Measurements from ENCODE around the gene AP2A2. TPM values are rescaled to one million over a fixed set of nuclear protein-coding genes. Genes with fewer than 3 reads are reported as not detected.
A peak's percentile ranks its signal among the peaks of the same experiment; 100 is the strongest.

AP2A2 gene
- total RNA-seq, 1 experiment from 2014 or later: 39.4 TPM

DNA sequence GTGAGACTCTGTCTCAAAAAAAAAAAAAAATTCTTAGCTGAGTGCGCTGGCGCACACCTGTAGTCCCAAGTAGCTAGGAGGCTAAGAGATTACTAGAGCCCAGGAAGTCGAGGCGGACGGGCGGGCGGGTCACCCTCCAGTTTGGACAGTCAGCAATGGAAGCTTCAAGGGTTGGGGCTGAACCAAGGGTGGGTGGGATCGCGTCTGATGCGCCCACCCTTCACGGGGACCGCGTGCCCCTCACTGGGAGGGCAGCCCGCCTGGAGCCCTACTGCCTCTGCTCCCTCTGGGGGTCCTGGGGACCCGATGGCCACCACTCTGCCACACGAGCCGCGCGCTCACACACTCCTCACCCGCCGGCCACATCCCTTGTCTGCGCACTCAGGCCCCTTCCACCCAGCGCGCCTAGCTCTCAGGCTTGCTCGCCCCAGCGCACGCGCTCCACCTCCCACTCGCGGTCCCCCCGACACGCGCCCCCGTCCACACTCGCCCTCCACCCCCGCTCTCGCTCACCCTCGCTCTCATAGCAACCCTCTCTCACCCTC is 15.6 kb upstream of the AP2A2 start:
- intact Hi-C loops (cut with micrococcal nuclease; ENCODE audit: unreplicated experiment): loop anchor here (5.0 kb wide), 1 partner anchor 132 kb away; no protein-coding TSS in a partner anchor
- no peak for DNase-seq
- no TSS peak for BruUV-seq (replicated peaks)
- H2AFZ ChIP-seq: peak overlapping the region; percentile 86
- no peaks in the 10 kb centered on the region for H3K9me2 ChIP-seq (ENCODE audit: insufficient read depth)
- no peak overlapping the region for H3K27ac ChIP-seq
- ChIA-PET CTCF (interaction anchor here (0.6 kb wide), 2 partner anchors 12 to 717 kb away, joined by 3 to 4 read pairs; no protein-coding TSS in a partner anchor), POLR2A (ENCODE audit: unreplicated experiment) (interaction anchor here (1.0 kb wide), 1 partner anchor 131 kb away, joined by 6 read pairs; no protein-coding TSS in a partner anchor)
- H3K9me3 ChIP-seq (ENCODE audit: insufficient read depth, low read depth): no peaks in the 10 kb centered on the region
- peaks cover 23% of the 10 kb centered on the region for H3K79me2 ChIP-seq (ENCODE audit: low read depth)
- no peaks in the 10 kb centered on the region for H4K20me1 ChIP-seq (ENCODE audit: insufficient read depth)
- peaks cover 11% of the 10 kb centered on the region for H3K4me1 ChIP-seq (replicated peaks; ENCODE audit: insufficient read depth)
- H3F3A ChIP-seq (ENCODE audit: insufficient read depth, low read depth): no peaks in the 10 kb centered on the region; the same call in 1 of the 2 replicates
- H3K27me3 ChIP-seq (ENCODE audit: insufficient read depth, low read depth): no peaks in the 10 kb centered on the region
- peak overlapping the region; percentile 78 for H3K4me3 ChIP-seq
- TF ChIP-seq EZH2 (IDR thresholded peaks at IDR 0.05; ENCODE audit: low read depth) (no peak), CTCF (conservative IDR thresholded peaks at IDR 0.05) (no peak)
- H3K4me2 ChIP-seq: peak overlapping the region; percentile 83
- no peaks in the 10 kb centered on the region for H3K36me3 ChIP-seq (ENCODE audit: low read depth)

- Histone ChIP-seq H2AFZ (peak within 1 kb of the TSS; percentile 86), H3K27ac (peak within 1 kb of the TSS; percentile 68), H3K9me3 (ENCODE audit: insufficient read depth, low read depth) (no peaks in the 10 kb centered on the region), H4K20me1 (ENCODE audit: insufficient read depth) (no peaks in the 10 kb centered on the region), H3K9me2 (ENCODE audit: insufficient read depth) (no peaks in the 10 kb centered on the region), H3K4me1 (replicated peaks; ENCODE audit: insufficient read depth) (peaks cover 11% of the 10 kb centered on the region), H3K36me3 (ENCODE audit: low read depth) (no peaks in the 10 kb centered on the region), H3K4me2 (peak within 1 kb of the TSS; percentile 92), H3K79me2 (ENCODE audit: low read depth) (peaks cover 23% of the 10 kb centered on the region), H3K27me3 (ENCODE audit: insufficient read depth, low read depth) (no peaks in the 10 kb centered on the region), H3F3A (ENCODE audit: insufficient read depth, low read depth) (no peaks in the 10 kb centered on the region; the same call in 1 of the 2 replicates), H3K4me3 (peak within 1 kb of the TSS; percentile 78)
- intact Hi-C loops (cut with micrococcal nuclease; ENCODE audit: unreplicated experiment): loop anchor here (5.0 kb wide), 1 partner anchor 132 kb away; no protein-coding TSS in a partner anchor
- DNase-seq: peak; percentile 66 to 88
- no TSS peak for BruUV-seq (replicated peaks)
- POLR2A ChIA-PET (ENCODE audit: unreplicated experiment): interaction anchor here (1.0 kb wide), 1 partner anchor 130 kb away, joined by 6 read pairs; no protein-coding TSS in a partner anchor
- TF ChIP-seq CTCF (conservative IDR thresholded peaks at IDR 0.05) (no peak), EZH2 (IDR thresholded peaks at IDR 0.05; ENCODE audit: low read depth) (no peak)
- CTCF ChIA-PET: interaction anchor here (0.6 kb wide), 1 partner anchor 135 kb away, joined by 3 read pairs; no protein-coding TSS in a partner anchor
These were observed 15.1 kb upstream of the AP2A2 start, which contains the start of gene CHID1 for GRCh38 chr11:910589-911030. Gene CHID1, minus strand, starts transcription at chr11:910810. Its CDS starts 5,994 bp downstream, at chr11:904816.

DNA sequence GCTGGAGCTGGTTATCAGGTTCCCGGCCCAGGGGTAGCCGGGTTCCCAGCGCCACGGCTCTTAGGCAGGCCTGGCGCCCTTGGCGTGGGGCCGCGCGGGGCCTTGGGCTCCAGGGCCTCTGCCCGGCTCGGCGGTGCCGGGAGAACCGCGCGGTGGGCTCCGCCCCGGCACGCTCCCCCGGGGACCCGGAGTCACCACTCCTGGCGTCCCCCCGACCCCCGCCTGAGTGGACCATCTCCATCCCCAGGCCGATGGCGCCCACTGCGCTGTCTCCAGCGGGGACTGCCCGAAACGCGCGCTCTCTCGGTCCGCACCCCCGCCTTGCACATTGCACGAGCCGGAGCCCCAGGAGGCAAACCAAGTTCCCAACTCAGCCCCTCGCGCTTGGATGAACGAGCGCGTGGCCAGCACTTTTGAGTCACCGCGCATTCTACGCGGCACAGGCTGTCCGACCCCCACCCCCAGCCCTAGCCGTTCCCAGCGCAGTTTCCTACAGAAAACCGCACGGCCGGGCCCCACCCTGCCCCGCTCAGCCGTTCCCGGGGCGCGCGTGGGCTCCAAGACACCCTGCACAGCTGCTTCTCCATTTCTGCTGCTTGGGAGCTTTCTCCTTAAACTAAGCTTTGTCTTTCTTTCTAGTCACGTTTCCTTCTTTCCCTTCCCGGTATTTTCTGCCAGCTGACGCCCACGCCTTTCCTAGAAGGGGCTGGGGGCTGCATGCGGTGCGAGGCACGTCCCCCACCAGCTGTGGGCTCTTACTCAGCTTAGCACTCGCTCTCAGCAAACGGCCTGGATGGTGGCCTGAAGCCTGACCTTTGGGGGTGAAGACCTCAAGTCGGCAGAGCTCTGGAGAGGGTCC is 14.4 kb upstream of the AP2A2 start:
- Histone ChIP-seq H3K79me2 (ENCODE audit: low read depth) (peaks cover 23% of the 10 kb centered on the region), H3K36me3 (ENCODE audit: low read depth) (no peaks in the 10 kb centered on the region), H3K27ac (peak overlapping the region; percentile 68), H3K4me2 (peak overlapping the region; percentile 92), H3K4me3 (peak overlapping the region; percentile 66), H4K20me1 (ENCODE audit: insufficient read depth) (no peaks in the 10 kb centered on the region), H2AFZ (peak overlapping the region; percentile 81), H3K27me3 (ENCODE audit: insufficient read depth, low read depth) (no peaks in the 10 kb centered on the region), H3K9me2 (ENCODE audit: insufficient read depth) (no peaks in the 10 kb centered on the region), H3K4me1 (replicated peaks; ENCODE audit: insufficient read depth) (peaks cover 11% of the 10 kb centered on the region), H3F3A (ENCODE audit: insufficient read depth, low read depth) (no peaks in the 10 kb centered on the region; the same call in 1 of the 2 replicates), H3K9me3 (ENCODE audit: insufficient read depth, low read depth) (no peaks in the 10 kb centered on the region)
- intact Hi-C loops (cut with micrococcal nuclease; ENCODE audit: unreplicated experiment): loop anchor here (5.0 kb wide), 1 partner anchor 131 kb away; no protein-coding TSS in a partner anchor
- POLR2A ChIA-PET (ENCODE audit: unreplicated experiment): interaction anchor here (0.6 to 1.0 kb wide), 2 partner anchors 129 to 504 kb away, joined by 6 read pairs; no protein-coding TSS in a partner anchor
- BruUV-seq (replicated peaks): TSS peak; percentile 80
- CTCF ChIA-PET: interaction anchor here (0.6 kb wide), 1 partner anchor 135 kb away, joined by 3 read pairs; no protein-coding TSS in a partner anchor
- no peak for TF ChIP-seq CTCF (conservative IDR thresholded peaks at IDR 0.05)
- TF ChIP-seq EZH2 (IDR thresholded peaks at IDR 0.05; ENCODE audit: low read depth): no peak
- DNase-seq: peak; percentile 41 to 61

Data from PC-9 (cell line).